ENCODE results near the gene LHX1.

LHX1 gene

GRCh38 chr17:36894177-36894576 is 43.1 kb upstream of the LHX1 start:
- DNase-seq (ENCODE audit: extremely low read depth, low read depth): no peak
- no peak overlapping the region for H3K4me3 ChIP-seq (replicated peaks; ENCODE audit: low read depth, low read length)
- TF ChIP-seq CTCF (IDR thresholded peaks at IDR 0.05; ENCODE audit: low read depth, low read length, missing control alignments): no peak

- no peak for DNase-seq (ENCODE audit: extremely low read depth, low read depth)
- TF ChIP-seq CTCF (IDR thresholded peaks at IDR 0.05; ENCODE audit: low read depth, low read length, missing control alignments): no peak
- H3K4me3 ChIP-seq (replicated peaks; ENCODE audit: low read depth, low read length): no peak overlapping the region
Measured at GRCh38 chr17:36894925-36895324, 42.4 kb upstream of the LHX1 start.

- no peak for TF ChIP-seq CTCF (IDR thresholded peaks at IDR 0.05; ENCODE audit: low read depth, low read length, missing control alignments)
- no peak for DNase-seq (ENCODE audit: extremely low read depth, low read depth)
- H3K4me3 ChIP-seq (replicated peaks; ENCODE audit: low read depth, low read length): no peak overlapping the region
Measured at GRCh38 chr17:36899250-36900159, 37.8 kb upstream of the LHX1 start.

- no peak for TF ChIP-seq CTCF (IDR thresholded peaks at IDR 0.05; ENCODE audit: low read depth, low read length, missing control alignments)
- no peak for DNase-seq (ENCODE audit: extremely low read depth, low read depth)
- H3K4me3 ChIP-seq (replicated peaks; ENCODE audit: low read depth, low read length): no peak overlapping the region
Measured at GRCh38 chr17:36900160-36900512, 37.1 kb upstream of the LHX1 start.

- no peak for DNase-seq (ENCODE audit: extremely low read depth, low read depth)
- no peak for TF ChIP-seq CTCF (IDR thresholded peaks at IDR 0.05; ENCODE audit: low read depth, low read length, missing control alignments)
- no peak overlapping the region for H3K4me3 ChIP-seq (replicated peaks; ENCODE audit: low read depth, low read length)
Measured at GRCh38 chr17:36901506-36901905, 35.8 kb upstream of the LHX1 start.

GRCh38 chr17:36907407-36907806 is 29.9 kb upstream of the LHX1 start:
- TF ChIP-seq CTCF (IDR thresholded peaks at IDR 0.05; ENCODE audit: low read depth, low read length, missing control alignments): no peak
- no peak overlapping the region for H3K4me3 ChIP-seq (replicated peaks; ENCODE audit: low read depth, low read length)
- DNase-seq (ENCODE audit: extremely low read depth, low read depth): no peak

Measured in HFF-Myc (cell line).